ENCODE measurements around the gene RNASE8.

DNA sequence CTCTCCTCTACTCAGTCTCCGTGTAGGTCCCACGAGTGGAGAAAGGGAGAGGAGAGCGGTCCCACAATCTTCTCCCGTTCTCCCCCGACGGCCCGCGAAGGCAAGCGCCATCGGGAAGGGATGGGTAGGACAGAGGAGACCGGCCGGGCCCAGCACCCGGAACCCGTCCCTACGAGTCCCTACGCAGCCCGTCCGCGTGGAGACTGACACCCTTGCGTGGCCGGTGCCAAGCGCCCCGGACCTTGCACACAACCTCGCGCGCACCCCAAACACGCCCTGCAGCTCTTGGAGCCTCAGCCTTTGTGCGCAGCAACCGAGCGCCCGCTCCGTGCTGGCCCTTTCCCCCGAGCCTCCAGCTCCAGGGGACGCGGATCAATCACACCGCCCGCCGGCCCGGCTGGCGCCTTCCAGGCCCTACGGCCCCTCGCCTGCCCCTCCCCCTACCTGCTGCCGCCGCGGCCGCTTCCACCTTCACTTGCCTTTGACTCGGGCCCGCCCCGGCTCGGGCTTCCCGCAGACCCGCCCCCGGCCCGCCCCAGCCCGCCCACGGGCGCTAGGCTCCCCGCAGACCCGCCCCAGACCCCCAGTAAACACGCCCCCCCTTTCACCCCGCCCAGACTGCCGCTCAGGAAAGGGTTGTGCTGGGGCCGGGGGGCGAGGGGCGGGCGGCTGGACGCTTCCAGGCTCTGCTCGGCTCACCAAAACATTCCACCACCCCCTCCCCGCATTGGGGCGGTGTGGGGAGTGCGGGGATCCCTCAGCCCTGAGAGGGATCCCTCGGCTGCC is 32.8 kb upstream of the RNASE8 start, which contains the start of gene NDRG2:
- TF ChIP-seq POLR2AphosphoS5 (IDR thresholded peaks at IDR 0.05; ENCODE audit: low read depth, low read length): no peak
- TF ChIP-seq TAF1 (IDR thresholded peaks at IDR 0.05; ENCODE audit: low read depth, low read length): no peak
- TF ChIP-seq POLR2A (IDR thresholded peaks at IDR 0.05; ENCODE audit: low read depth, low read length): no peak

Data from GM12891 (cell line).